ENCODE data around the gene OSMR.

- no peak for TF ChIP-seq POLR2A (IDR thresholded peaks at IDR 0.05; ENCODE audit: low read depth, low read length)
- TF ChIP-seq POLR2AphosphoS5 (IDR thresholded peaks at IDR 0.05; ENCODE audit: low read depth, low read length), result no peak
Observed at GRCh38 chr5:38837932-38838331, 7.9 kb upstream of the OSMR start.
